Measurements from ENCODE around the gene NOS3. TPM values are rescaled to one million over a fixed set of nuclear protein-coding genes. Genes with fewer than 3 reads are reported as not detected.

The NOS3 gene
- total RNA-seq, 4 donors from 2014 or later: 2.5 to 11.3 (median 6.0) TPM

GRCh38 chr7:150957133-150958020 is 33.4 kb upstream of the NOS3 start:
- TF ChIP-seq, protein P1, sequence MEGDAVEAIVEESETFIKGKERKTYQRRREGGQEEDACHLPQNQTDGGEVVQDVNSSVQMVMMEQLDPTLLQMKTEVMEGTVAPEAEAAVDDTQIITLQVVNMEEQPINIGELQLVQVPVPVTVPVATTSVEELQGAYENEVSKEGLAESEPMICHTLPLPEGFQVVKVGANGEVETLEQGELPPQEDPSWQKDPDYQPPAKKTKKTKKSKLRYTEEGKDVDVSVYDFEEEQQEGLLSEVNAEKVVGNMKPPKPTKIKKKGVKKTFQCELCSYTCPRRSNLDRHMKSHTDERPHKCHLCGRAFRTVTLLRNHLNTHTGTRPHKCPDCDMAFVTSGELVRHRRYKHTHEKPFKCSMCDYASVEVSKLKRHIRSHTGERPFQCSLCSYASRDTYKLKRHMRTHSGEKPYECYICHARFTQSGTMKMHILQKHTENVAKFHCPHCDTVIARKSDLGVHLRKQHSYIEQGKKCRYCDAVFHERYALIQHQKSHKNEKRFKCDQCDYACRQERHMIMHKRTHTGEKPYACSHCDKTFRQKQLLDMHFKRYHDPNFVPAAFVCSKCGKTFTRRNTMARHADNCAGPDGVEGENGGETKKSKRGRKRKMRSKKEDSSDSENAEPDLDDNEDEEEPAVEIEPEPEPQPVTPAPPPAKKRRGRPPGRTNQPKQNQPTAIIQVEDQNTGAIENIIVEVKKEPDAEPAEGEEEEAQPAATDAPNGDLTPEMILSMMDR (IDR thresholded peaks at IDR 0.05; ENCODE audit: low read depth): no peak

- TF ChIP-seq, protein P1 (IDR thresholded peaks at IDR 0.05; ENCODE audit: low read depth): no peak
Measured at GRCh38 chr7:150958062-150958552, 32.7 kb upstream of the NOS3 start.

DNA sequence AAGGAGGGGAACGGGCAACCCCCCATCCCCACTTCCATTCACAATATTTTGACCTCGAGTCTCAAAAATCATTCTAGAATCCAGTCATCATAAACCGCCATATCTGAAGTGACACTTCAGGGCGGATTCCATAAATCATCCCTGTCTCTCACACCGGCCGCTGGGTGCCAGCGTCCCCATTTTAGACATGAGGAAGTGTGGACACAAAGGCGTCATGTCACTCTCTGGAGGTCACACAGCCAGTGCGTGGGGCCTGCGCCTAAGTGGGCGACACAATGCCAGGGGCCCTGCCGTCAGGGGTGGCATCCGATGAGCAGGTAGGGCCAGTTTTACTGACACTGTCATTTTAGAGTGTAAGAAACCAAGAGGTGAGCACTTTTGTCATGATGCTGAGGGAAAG is 32.2 kb upstream of the NOS3 start:
- TF ChIP-seq, protein P1 (IDR thresholded peaks at IDR 0.05; ENCODE audit: low read depth): no peak

DNA sequence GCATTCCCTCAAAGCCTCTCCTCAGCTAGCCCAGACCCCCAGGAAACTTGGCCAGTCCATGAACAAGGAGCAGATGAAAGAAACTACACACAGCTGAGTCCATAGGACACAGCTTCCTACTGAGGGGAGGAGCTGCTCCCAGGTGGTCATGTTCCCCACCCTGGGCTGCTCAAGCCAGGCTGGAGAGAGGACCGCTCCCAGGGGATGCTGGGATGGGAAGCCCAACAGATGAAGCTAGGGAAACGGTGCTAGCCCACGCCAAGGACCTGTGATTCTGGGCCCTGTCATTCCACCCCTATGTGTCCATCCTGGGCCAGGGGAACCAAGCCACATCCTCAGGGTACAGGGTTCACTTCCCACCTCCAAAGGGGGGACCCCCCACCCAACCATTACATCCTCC is 31.7 kb upstream of the NOS3 start:
- TF ChIP-seq, protein P1 (IDR thresholded peaks at IDR 0.05; ENCODE audit: low read depth): no peak

GRCh38 chr7:150959739-150960734 is 30.8 kb upstream of the NOS3 start:
- TF ChIP-seq, protein P1 (IDR thresholded peaks at IDR 0.05; ENCODE audit: low read depth): no peak

DNA sequence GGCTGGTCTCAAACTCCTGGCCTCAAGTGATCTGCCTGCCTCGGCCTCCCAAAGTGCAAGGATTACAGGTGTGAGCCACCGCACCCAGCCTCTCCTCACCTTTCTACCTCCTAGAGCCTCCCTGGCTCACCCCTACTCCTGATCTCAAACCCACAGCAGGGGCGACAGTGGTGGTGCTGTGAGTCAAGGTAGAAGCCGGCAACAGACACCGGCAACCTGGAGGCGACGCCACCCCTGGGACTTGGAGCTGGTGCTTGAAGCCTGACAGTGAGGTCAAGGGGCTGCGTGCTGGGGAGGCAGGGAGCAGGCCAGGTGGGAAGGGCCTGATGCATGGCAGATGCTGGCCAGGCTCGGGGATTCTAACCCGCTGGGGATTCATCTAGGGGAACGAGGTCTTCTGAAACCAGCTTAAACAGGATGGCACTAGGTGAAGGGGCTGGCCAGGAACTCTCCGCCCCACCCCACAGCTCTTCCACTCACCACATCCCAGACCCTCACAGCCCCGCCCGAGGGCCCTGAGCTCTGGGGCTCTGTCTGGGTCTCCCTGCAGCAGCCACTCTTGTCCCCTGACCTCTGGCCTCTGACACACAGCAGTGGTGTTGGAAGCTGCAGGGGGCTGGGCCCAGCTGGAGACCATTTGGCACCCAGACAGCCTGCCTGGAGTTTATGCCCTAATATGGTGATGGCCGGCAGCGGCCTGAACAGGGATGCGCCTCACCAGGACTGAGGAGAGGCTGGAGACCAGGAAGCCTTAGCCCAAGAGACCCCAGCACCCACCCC is 29.1 kb upstream of the NOS3 start:
- TF ChIP-seq, protein P1 (IDR thresholded peaks at IDR 0.05; ENCODE audit: low read depth): no peak
